IMR-90 (cell line): ENCODE measurements around the gene WNT4. TPM values are rescaled to one million over a fixed set of nuclear protein-coding genes. Genes with fewer than 3 reads are reported as not detected.
A peak's percentile ranks its signal among the peaks of the same experiment; 100 is the strongest.

Experiments
- ATAC-seq: fragments of 200-7000 bp; cut with Tn5 transposase; 2 replicates; pipeline ENCODE4 v1.9.1; 2020; ENCODE audit warnings: low read depth, mild to moderate bottlenecking, moderate library complexity
- BruUV-seq: library from RNA; stranded (reverse); fragments of 400-500 nt; replicated peaks from 2 replicates; lab custom pipeline; 2021; lab: Mats Ljungman, UMichigan
- CTCF ChIA-PET: fragments of 300-600 bp; formaldehyde crosslinking; extraction: SDS; loops from one replicate; lab custom pipeline; 2021; ENCODE audit warnings: antibody characterized with exemption; lab: Yijun Ruan, JAX
- POLR2A ChIA-PET: fragments of 300-600 bp; sonication (Branson Sonifier 250); formaldehyde crosslinking; loops from one replicate; lab custom pipeline; 2022; ENCODE audit warnings: antibody characterized with exemption; ENCODE audit not compliant: unreplicated experiment; lab: Charles Lee
- DNase-seq: peaks from one replicate; pipeline ENCODE4 v3.0.0; 2013
- H2AFZ ChIP-seq: replicated peaks from 2 replicates; pipeline ENCODE3; 2013; ENCODE audit warnings: low read length, mild to moderate bottlenecking; ENCODE audit not compliant: poor library complexity
- H2AK5ac ChIP-seq: 2 replicates; pipeline ENCODE4 v1.6.1; 2013; ENCODE audit warnings: low read depth, low read length, inconsistent platforms
- H2AK9ac ChIP-seq: replicated peaks from 2 replicates; pipeline ENCODE3; 2013; ENCODE audit warnings: mild to moderate bottlenecking, low read depth, low read length, moderate library complexity; ENCODE audit not compliant: poor library complexity
- H2BK120ac ChIP-seq: 2 replicates; pipeline ENCODE4 v1.6.1; 2013; ENCODE audit warnings: low read depth, low read length, inconsistent platforms
- H2BK15ac ChIP-seq: 3 replicates; pipeline ENCODE4 v1.6.1; 2013; ENCODE audit warnings: low read depth, low read length, inconsistent platforms
- H2BK20ac ChIP-seq: 2 replicates; pipeline ENCODE4 v1.6.1; 2013; ENCODE audit warnings: low read depth, mild to moderate bottlenecking, inconsistent platforms, low read length, moderate library complexity
- H2BK5ac ChIP-seq: 2 replicates; pipeline ENCODE4 v1.6.1; 2013; ENCODE audit warnings: mild to moderate bottlenecking, low read depth, low read length, inconsistent platforms; ENCODE audit not compliant: poor library complexity, severe bottlenecking
- H3K14ac ChIP-seq: replicated peaks from 2 replicates; pipeline ENCODE4 v1.6.1; 2013; ENCODE audit warnings: low read depth, low read length, inconsistent platforms
- H3K18ac ChIP-seq: 2 replicates; pipeline ENCODE4 v1.6.1; 2013; ENCODE audit warnings: low read depth, low read length, control low read depth
- H3K23ac ChIP-seq: 2 replicates; pipeline ENCODE4 v1.6.1; 2013; ENCODE audit warnings: low read depth, low read length, inconsistent platforms
- H3K27ac ChIP-seq: 2 replicates; pipeline ENCODE4 v1.5.1; 2013; ENCODE audit warnings: mild to moderate bottlenecking, control low read depth, low read length; ENCODE audit not compliant: insufficient read depth
- H3K27me3 ChIP-seq: 2 replicates; pipeline ENCODE4 v1.6.1; 2013; ENCODE audit warnings: low read length; ENCODE audit not compliant: control insufficient read depth, insufficient read depth
- H3K36me3 ChIP-seq: 2 replicates; pipeline ENCODE4 v1.6.1; 2013; ENCODE audit warnings: low read length, mixed read lengths; ENCODE audit not compliant: control insufficient read depth, insufficient read depth
- H3K4ac ChIP-seq: 2 replicates; pipeline ENCODE4 v1.6.1; 2013; ENCODE audit warnings: low read depth, low read length, inconsistent platforms
- H3K4me1 ChIP-seq: 2 replicates; pipeline ENCODE4 v1.6.1; 2013; ENCODE audit warnings: low read length, mixed read lengths; ENCODE audit not compliant: control insufficient read depth, insufficient read depth
- H3K4me2 ChIP-seq: 2 replicates; pipeline ENCODE4 v1.6.1; 2013; ENCODE audit warnings: low read depth, mild to moderate bottlenecking, control low read depth, low read length, moderate library complexity
- H3K4me3 ChIP-seq: 2 replicates; pipeline ENCODE4 v1.5.1; 2013; ENCODE audit warnings: low read depth, mild to moderate bottlenecking, control low read depth, low read length, moderate library complexity; ENCODE audit not compliant: insufficient read depth
- H3K56ac ChIP-seq: 2 replicates; pipeline ENCODE4 v1.6.1; 2013; ENCODE audit warnings: low read length, inconsistent platforms; ENCODE audit not compliant: insufficient read depth; ENCODE audit errors: extremely low read depth
- H3K79me1 ChIP-seq, 2 experiments: 2 replicates each; pipeline ENCODE4 v1.6.1; 2013; ENCODE audit warnings: low read length in 2 of 2, inconsistent platforms in 1 of 2, low read depth in 1 of 2
- H3K9ac ChIP-seq: 2 replicates; pipeline ENCODE4 v1.6.1; 2013; ENCODE audit warnings: low read depth, low read length, control low read depth
- H3K9me1 ChIP-seq: 2 replicates; pipeline ENCODE4 v1.6.1; 2013; ENCODE audit warnings: low read length, inconsistent platforms; ENCODE audit not compliant: insufficient read depth
- H3K9me3 ChIP-seq: 2 replicates; pipeline ENCODE4 v1.6.1; 2013; ENCODE audit warnings: low read length; ENCODE audit not compliant: control insufficient read depth, insufficient read depth
- H4K20me1 ChIP-seq: 2 replicates; pipeline ENCODE4 v1.6.1; 2013; ENCODE audit warnings: low read length, inconsistent platforms; ENCODE audit not compliant: insufficient read depth
- H4K5ac ChIP-seq: 2 replicates; pipeline ENCODE4 v1.6.1; 2013; ENCODE audit warnings: mild to moderate bottlenecking, low read depth, low read length, control low read depth
- H4K8ac ChIP-seq, 2 experiments: 2 replicates each; pipeline ENCODE4 v1.6.1; 2013; ENCODE audit warnings: low read depth in 2 of 2, low read length in 2 of 2, control low read depth in 1 of 2, inconsistent platforms in 1 of 2
- H4K91ac ChIP-seq: 2 replicates; pipeline ENCODE4 v1.6.1; 2013; ENCODE audit warnings: low read depth, low read length, inconsistent platforms; ENCODE audit not compliant: insufficient read depth
- CEBPB ChIP-seq: IDR thresholded peaks from 2 replicates; pipeline ENCODE4 v1.6.1; 2012; ENCODE audit warnings: low read depth, low read length, improper control_type of control experiment
- NFE2L2 ChIP-seq: fragments of 150-350 bp; IDR thresholded peaks from 2 replicates; pipeline ENCODE4 v1.6.1; 2016; ENCODE audit warnings: low read depth, mild to moderate bottlenecking, low read length
- WGBS, 2 experiments: methylation state at CpG; one replicate each; pipeline versions ENCODE4 v1.1.5 to v1.1.7; 2013; ENCODE audit warnings: missing lambda C conversion rate in 2 of 2; ENCODE audit not compliant: insufficient read length in 1 of 2; ENCODE audit errors: extremely low coverage in 2 of 2; 5-methylcytosine and 5-hydroxymethylcytosine counted together
- dilution Hi-C: fragments of 300-500 bp; cut with HindIII; formaldehyde crosslinking; loops from one replicate; pipeline ENCODE4 v1.14.3; 2018; ENCODE audit warnings: low sequenced_read_pairs; ENCODE audit not compliant: unreplicated experiment
- in situ Hi-C: fragments of 300-500 bp; cut with MboI; formaldehyde crosslinking; loops from 3 replicates; pipeline ENCODE4 v1.14.3; 2019; ENCODE audit warnings: low sequenced_read_pairs, inconsistent platforms, mixed read lengths
- intact Hi-C: fragments of 100-400 bp; cut with micrococcal nuclease; formaldehyde crosslinking; loops from 2 replicates; pipeline ENCODE4 v1.10.0; 2022
- polyA plus RNA-seq, 3 experiments: library from polyadenylated mRNA; depleted of rRNA; stranded (reverse); fragments of >200 nt; gene quantifications; 2 replicates each; pipeline ENCODE4 v1.2.3, GENCODE V29; 2012; ENCODE audit warnings: low replicate concordance in 1 of 3
- total RNA-seq: library from RNA; depleted of rRNA; stranded (reverse); fragments of >200 nt; gene quantifications from 2 replicates; pipeline ENCODE4 v1.2.3, GENCODE V29; 2012
- TF ChIP-seq, protein P1 (sequence below): fragments of 150-350 bp; IDR thresholded peaks from 2 replicates; pipeline ENCODE4 v1.6.1; 2016; ENCODE audit warnings: low read depth, mild to moderate bottlenecking, low read length, moderate library complexity, borderline replicate concordance

WNT4 gene
- total and polyA plus RNA-seq, 2 of the 4 experiments (the other 2 are of a cell fraction) = not detected

GRCh38 chr1:22141554-22142314 is 1.2 kb downstream of the WNT4 start:
- no peak overlapping the region for H2BK15ac ChIP-seq
- CTCF ChIA-PET = interaction anchor here (1.1 kb wide), 1 partner anchor 133 kb away, joined by 3 read pairs; no protein-coding TSS in a partner anchor
- no peak overlapping the region for H2AK9ac ChIP-seq
- in situ Hi-C loops = no loop called here
- no peaks in the 10 kb centered on the region for H3K36me3 ChIP-seq
- no peak overlapping the region for H3K4ac ChIP-seq
- no peak overlapping the region for H3K56ac ChIP-seq
- no peaks in the 10 kb centered on the region for H3K9me1 ChIP-seq
- peaks cover 71% of the 10 kb centered on the region for H3K27me3 ChIP-seq
- H3K18ac ChIP-seq = no peak overlapping the region
- H2BK20ac ChIP-seq = no peak overlapping the region
- no peaks in the 10 kb centered on the region for H3K79me1 ChIP-seq
- no peak overlapping the region for H2BK120ac ChIP-seq
- no peak overlapping the region for H2AK5ac ChIP-seq
- 6% methylated on average over 9 of the region's 28 CpGs; no CpG with 5 or more reads in 1 of the 2 experiments for WGBS, 2 experiments
- intact Hi-C loops = loop anchor here (10.0 kb wide), 1 partner anchor 133 kb away; no protein-coding TSS in a partner anchor
- no TSS peak for BruUV-seq
- POLR2A ChIA-PET = interaction anchor here (0.5 kb wide), 1 partner anchor 199 kb away, joined by 3 read pairs; no protein-coding TSS in a partner anchor
- H3K27ac ChIP-seq = no peak overlapping the region
- H3K9ac ChIP-seq = no peak overlapping the region
- H3K14ac ChIP-seq = no peak overlapping the region
- H4K91ac ChIP-seq = no peak overlapping the region
- no peak overlapping the region for H4K8ac ChIP-seq
- peaks cover 30% of the 10 kb centered on the region for H4K20me1 ChIP-seq
- H4K5ac ChIP-seq = no peak overlapping the region
- ATAC-seq (no peak), DNase-seq (no peak)
- dilution Hi-C loops = no loop called here
- H3K23ac ChIP-seq = no peak overlapping the region; the same call in 1 of the 2 replicates
- peaks cover 3% of the 10 kb centered on the region; the same call in 1 of the 2 replicates for H3K4me1 ChIP-seq
- no peak overlapping the region for H2BK5ac ChIP-seq
- peak overlapping the region; percentile 17; the same call in 1 of the 2 replicates for H3K4me2 ChIP-seq
- no peak for TF ChIP-seq CEBPB
- TF ChIP-seq NFE2L2 = no peak
- TF ChIP-seq, protein P1, sequence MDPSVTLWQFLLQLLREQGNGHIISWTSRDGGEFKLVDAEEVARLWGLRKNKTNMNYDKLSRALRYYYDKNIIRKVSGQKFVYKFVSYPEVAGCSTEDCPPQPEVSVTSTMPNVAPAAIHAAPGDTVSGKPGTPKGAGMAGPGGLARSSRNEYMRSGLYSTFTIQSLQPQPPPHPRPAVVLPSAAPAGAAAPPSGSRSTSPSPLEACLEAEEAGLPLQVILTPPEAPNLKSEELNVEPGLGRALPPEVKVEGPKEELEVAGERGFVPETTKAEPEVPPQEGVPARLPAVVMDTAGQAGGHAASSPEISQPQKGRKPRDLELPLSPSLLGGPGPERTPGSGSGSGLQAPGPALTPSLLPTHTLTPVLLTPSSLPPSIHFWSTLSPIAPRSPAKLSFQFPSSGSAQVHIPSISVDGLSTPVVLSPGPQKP = no peak
- peak overlapping the region; percentile 70 for H2AFZ ChIP-seq
- no peak overlapping the region for H3K4me3 ChIP-seq
- H3K9me3 ChIP-seq = no peaks in the 10 kb centered on the region
